Coronary artery (tissue), 2 donors: Measurements from ENCODE around the gene MBD5.
"Not testable (repeated sequence)": the region's sequence is repeated elsewhere in the genome, so short reads cannot be mapped to it uniquely, and the experiment has no call there.

Experiments
- DNase-seq: peaks from one replicate; pipeline ENCODE4 v3.0.0-alpha.2; 2017; ENCODE audit warnings: low spot score
- H3K27ac ChIP-seq, 2 donors: fragments of 200-600 bp; sonication (generic); one replicate each; pipeline ENCODE4 v1.5.1; 2016 to 2019
- H3K4me3 ChIP-seq: fragments of 200-600 bp; sonication (generic); 2 replicates; pipeline ENCODE4 v1.5.1; 2016; ENCODE audit warnings: mild to moderate bottlenecking, moderate library complexity
- CTCF ChIP-seq: fragments of 200-600 bp; sonication (generic); IDR thresholded peaks from one replicate; pipeline ENCODE4 v1.5.1; 2019; ENCODE audit warnings: antibody characterized with exemption

Gene MBD5

GRCh38 chr2:147996828-147997227 is 24.1 kb upstream of the MBD5 start:
- H3K4me3 ChIP-seq: no peak overlapping the region
- no peak for TF ChIP-seq CTCF
- DNase-seq: no peak
- H3K27ac ChIP-seq: no peak overlapping the region

- H3K27ac ChIP-seq: no peak overlapping the region
- no peak overlapping the region for H3K4me3 ChIP-seq
- TF ChIP-seq CTCF: no peak
- no peak for DNase-seq
Measured at GRCh38 chr2:147998203-147998602, 22.7 kb upstream of the MBD5 start.

GRCh38 chr2:147999126-147999525 is 21.8 kb upstream of the MBD5 start:
- TF ChIP-seq CTCF: no peak
- no peak for DNase-seq
- H3K27ac ChIP-seq: no peak overlapping the region
- H3K4me3 ChIP-seq: no peak overlapping the region

- H3K27ac ChIP-seq: no peak overlapping the region
- DNase-seq: no peak
- H3K4me3 ChIP-seq: no peak overlapping the region
- no peak for TF ChIP-seq CTCF
Measured at GRCh38 chr2:148000095-148000494, 20.8 kb upstream of the MBD5 start.

DNA sequence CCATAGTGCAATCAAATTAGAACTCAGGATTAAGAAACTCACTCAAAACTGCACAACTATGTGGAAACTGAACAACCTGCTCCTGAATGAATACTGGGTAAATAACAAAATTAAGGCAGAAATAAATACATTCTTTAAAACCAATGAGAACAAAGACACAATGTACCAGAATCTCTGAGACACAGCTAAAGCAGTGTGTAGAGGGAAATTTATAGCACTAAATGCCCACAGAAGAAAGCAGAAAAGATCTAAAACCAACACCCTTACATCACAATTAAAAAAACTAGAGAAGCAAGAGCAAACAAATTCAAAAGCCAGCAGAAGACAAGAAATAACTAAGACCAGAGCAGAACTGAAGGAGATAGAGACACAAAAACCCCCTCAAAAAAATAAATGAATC is 18.5 kb upstream of the MBD5 start:
- H3K27ac ChIP-seq, DNase-seq, H3K4me3 ChIP-seq: not testable (repeated sequence)

DNA sequence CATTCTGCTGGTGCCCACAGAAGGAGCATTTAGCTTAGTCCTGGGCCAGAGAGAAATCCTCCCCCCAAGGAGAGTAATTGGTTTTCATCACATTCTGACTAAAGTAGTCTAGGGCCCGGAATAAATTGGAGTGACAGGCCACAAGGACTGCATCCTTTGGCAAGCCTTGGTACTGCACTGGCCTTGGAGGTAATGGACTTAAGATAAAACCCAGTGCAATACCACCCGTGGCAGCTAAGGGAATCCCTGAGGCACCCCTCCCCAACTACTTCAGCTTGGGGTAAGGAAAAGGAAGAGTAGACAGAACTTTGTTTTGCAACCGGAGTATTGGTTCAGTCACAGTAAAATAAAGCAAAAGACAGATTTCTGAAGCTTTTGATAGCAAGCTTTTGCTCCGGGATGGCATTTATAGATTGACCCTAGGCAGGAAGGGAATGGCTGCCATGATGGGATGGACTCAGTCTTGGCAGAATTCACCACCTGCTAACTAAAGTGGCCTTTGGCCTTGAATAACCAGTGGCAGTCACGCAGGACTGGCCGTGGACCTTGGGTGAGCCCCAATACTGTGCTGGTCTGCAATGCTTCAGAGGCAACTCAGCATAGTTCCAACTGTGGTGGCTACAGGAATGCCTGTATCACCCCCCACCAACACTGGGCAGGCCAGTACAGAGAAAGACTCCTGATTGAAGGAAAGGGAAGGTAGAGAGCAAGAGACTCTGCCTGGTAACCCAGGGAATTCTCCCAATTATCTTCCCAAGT is 14.5 kb upstream of the MBD5 start:
- no peak overlapping the region for H3K27ac ChIP-seq
- no peak overlapping the region for H3K4me3 ChIP-seq
- no peak for DNase-seq
- no peak for TF ChIP-seq CTCF

GRCh38 chr2:148007219-148007900 is 13.5 kb upstream of the MBD5 start:
- no peak for DNase-seq
- Histone ChIP-seq H3K4me3 (no peak overlapping the region), H3K27ac (no peak overlapping the region)
- TF ChIP-seq CTCF: no peak

- not testable (repeated sequence) for H3K27ac ChIP-seq, H3K4me3 ChIP-seq, DNase-seq
Measured at GRCh38 chr2:148008411-148008810, 12.5 kb upstream of the MBD5 start.
